ENCODE measurements around the gene PACS1.
A peak's percentile ranks its signal among the peaks of the same experiment; 100 is the strongest.

Gene PACS1

GRCh38 chr11:66263785-66264184, 193.7 kb downstream of the PACS1 start:
- no peak for DNase-seq (ENCODE audit: insufficient read length, low spot score)
- TF ChIP-seq POLR2AphosphoS5 (IDR thresholded peaks at IDR 0.05; ENCODE audit: low read depth, low read length) (no peak), TAF1 (IDR thresholded peaks at IDR 0.05; ENCODE audit: low read depth, low read length) (no peak), SPI1 (IDR thresholded peaks at IDR 0.05; ENCODE audit: low read depth, low read length) (no peak), PAX5 (IDR thresholded peaks at IDR 0.05; ENCODE audit: insufficient read depth, low read length, severe bottlenecking) (no peak), POU2F2 (IDR thresholded peaks at IDR 0.05; ENCODE audit: low read depth, low read length) (no peak), POLR2A (IDR thresholded peaks at IDR 0.05; ENCODE audit: low read depth, low read length) (no peak)
- FAIRE-seq = no peak

GRCh38 chr11:66264383-66264782, 194.3 kb downstream of the PACS1 start:
- FAIRE-seq = no peak
- no peak for DNase-seq (ENCODE audit: insufficient read length, low spot score)
- TF ChIP-seq POU2F2 (IDR thresholded peaks at IDR 0.05; ENCODE audit: low read depth, low read length) (no peak), TAF1 (IDR thresholded peaks at IDR 0.05; ENCODE audit: low read depth, low read length) (no peak), POLR2AphosphoS5 (IDR thresholded peaks at IDR 0.05; ENCODE audit: low read depth, low read length) (no peak), PAX5 (IDR thresholded peaks at IDR 0.05; ENCODE audit: insufficient read depth, low read length, severe bottlenecking) (no peak), SPI1 (IDR thresholded peaks at IDR 0.05; ENCODE audit: low read depth, low read length) (no peak), POLR2A (IDR thresholded peaks at IDR 0.05; ENCODE audit: low read depth, low read length) (no peak)

GRCh38 chr11:66264914-66265313, 194.8 kb downstream of the PACS1 start:
- FAIRE-seq (no peak), DNase-seq (ENCODE audit: insufficient read length, low spot score) (no peak)
- no peak for TF ChIP-seq POLR2AphosphoS5 (IDR thresholded peaks at IDR 0.05; ENCODE audit: low read depth, low read length)
- TF ChIP-seq SPI1 (IDR thresholded peaks at IDR 0.05; ENCODE audit: low read depth, low read length) = no peak
- TF ChIP-seq POU2F2 (IDR thresholded peaks at IDR 0.05; ENCODE audit: low read depth, low read length) = no peak
- no peak for TF ChIP-seq PAX5 (IDR thresholded peaks at IDR 0.05; ENCODE audit: insufficient read depth, low read length, severe bottlenecking)
- TF ChIP-seq POLR2A (IDR thresholded peaks at IDR 0.05; ENCODE audit: low read depth, low read length) = no peak
- TF ChIP-seq TAF1 (IDR thresholded peaks at IDR 0.05; ENCODE audit: low read depth, low read length) = no peak

- DNase-seq (ENCODE audit: insufficient read length, low spot score) = no peak
- FAIRE-seq = no peak
- TF ChIP-seq POLR2A (IDR thresholded peaks at IDR 0.05; ENCODE audit: low read depth, low read length) (no peak), POU2F2 (IDR thresholded peaks at IDR 0.05; ENCODE audit: low read depth, low read length) (no peak), TAF1 (IDR thresholded peaks at IDR 0.05; ENCODE audit: low read depth, low read length) (no peak)
Observed at GRCh38 chr11:66265531-66266377, 195.7 kb downstream of the PACS1 start.

GRCh38 chr11:66266378-66267038, 196.4 kb downstream of the PACS1 start:
- FAIRE-seq (no peak), DNase-seq (ENCODE audit: insufficient read length, low spot score) (no peak)
- TF ChIP-seq PAX5 (IDR thresholded peaks at IDR 0.05; ENCODE audit: insufficient read depth, low read length, severe bottlenecking) (no peak), POU2F2 (IDR thresholded peaks at IDR 0.05; ENCODE audit: low read depth, low read length) (no peak), SPI1 (IDR thresholded peaks at IDR 0.05; ENCODE audit: low read depth, low read length) (no peak), TAF1 (IDR thresholded peaks at IDR 0.05; ENCODE audit: low read depth, low read length) (no peak), POLR2AphosphoS5 (IDR thresholded peaks at IDR 0.05; ENCODE audit: low read depth, low read length) (no peak)

GRCh38 chr11:66267039-66267378, 196.9 kb downstream of the PACS1 start:
- TF ChIP-seq POLR2A (IDR thresholded peaks at IDR 0.05; ENCODE audit: low read depth, low read length) (no peak), POU2F2 (IDR thresholded peaks at IDR 0.05; ENCODE audit: low read depth, low read length) (no peak), TAF1 (IDR thresholded peaks at IDR 0.05; ENCODE audit: low read depth, low read length) (no peak), SPI1 (IDR thresholded peaks at IDR 0.05; ENCODE audit: low read depth, low read length) (no peak), PAX5 (IDR thresholded peaks at IDR 0.05; ENCODE audit: insufficient read depth, low read length, severe bottlenecking) (no peak)
- no peak for DNase-seq (ENCODE audit: insufficient read length, low spot score)
- no peak for FAIRE-seq

- no peak for TF ChIP-seq POLR2AphosphoS5 (IDR thresholded peaks at IDR 0.05; ENCODE audit: low read depth, low read length)
- no peak for TF ChIP-seq PAX5 (IDR thresholded peaks at IDR 0.05; ENCODE audit: insufficient read depth, low read length, severe bottlenecking)
- TF ChIP-seq SPI1 (IDR thresholded peaks at IDR 0.05; ENCODE audit: low read depth, low read length) = no peak
- TF ChIP-seq POU2F2 (IDR thresholded peaks at IDR 0.05; ENCODE audit: low read depth, low read length) = no peak
- no peak for TF ChIP-seq TAF1 (IDR thresholded peaks at IDR 0.05; ENCODE audit: low read depth, low read length)
- peak; percentile 3; the same call in 1 of the 2 replicates for TF ChIP-seq POLR2A (IDR thresholded peaks at IDR 0.05; ENCODE audit: low read depth, low read length)
- peak; percentile 91 for DNase-seq (ENCODE audit: insufficient read length, low spot score)
- peak; percentile 83 for FAIRE-seq
Observed at GRCh38 chr11:66267379-66268243, 197.5 kb downstream of the PACS1 start.

GRCh38 chr11:66268244-66268951, 198.3 kb downstream of the PACS1 start, which contains the start of gene RAB1B:
Gene RAB1B, plus strand, starts transcription at chr11:66268639. Its CDS starts 41 bp downstream, at chr11:66268680.
- FAIRE-seq (peak; percentile 99), DNase-seq (ENCODE audit: insufficient read length, low spot score) (peak; percentile 97)
- TF ChIP-seq POU2F2 (IDR thresholded peaks at IDR 0.05; ENCODE audit: low read depth, low read length) (no peak), POLR2A (IDR thresholded peaks at IDR 0.05; ENCODE audit: low read depth, low read length) (peak; percentile 74), TAF1 (IDR thresholded peaks at IDR 0.05; ENCODE audit: low read depth, low read length) (peak; percentile 63), SPI1 (IDR thresholded peaks at IDR 0.05; ENCODE audit: low read depth, low read length) (no peak), POLR2AphosphoS5 (IDR thresholded peaks at IDR 0.05; ENCODE audit: low read depth, low read length) (peak; percentile 56), PAX5 (IDR thresholded peaks at IDR 0.05; ENCODE audit: insufficient read depth, low read length, severe bottlenecking) (peak; percentile 5)

All from GM12891 (cell line).